ENCODE data around the gene SETBP1. TPM values are rescaled to one million over a fixed set of nuclear protein-coding genes. Genes with fewer than 3 reads are reported as not detected.

SETBP1 gene
- total RNA-seq, 1 donor: 2.6 TPM

GRCh38 chr18:44770641-44771040, 90.0 kb downstream of the SETBP1 start:
- no peak for DNase-seq (ENCODE audit: low read depth)
- TF ChIP-seq, protein P1, sequence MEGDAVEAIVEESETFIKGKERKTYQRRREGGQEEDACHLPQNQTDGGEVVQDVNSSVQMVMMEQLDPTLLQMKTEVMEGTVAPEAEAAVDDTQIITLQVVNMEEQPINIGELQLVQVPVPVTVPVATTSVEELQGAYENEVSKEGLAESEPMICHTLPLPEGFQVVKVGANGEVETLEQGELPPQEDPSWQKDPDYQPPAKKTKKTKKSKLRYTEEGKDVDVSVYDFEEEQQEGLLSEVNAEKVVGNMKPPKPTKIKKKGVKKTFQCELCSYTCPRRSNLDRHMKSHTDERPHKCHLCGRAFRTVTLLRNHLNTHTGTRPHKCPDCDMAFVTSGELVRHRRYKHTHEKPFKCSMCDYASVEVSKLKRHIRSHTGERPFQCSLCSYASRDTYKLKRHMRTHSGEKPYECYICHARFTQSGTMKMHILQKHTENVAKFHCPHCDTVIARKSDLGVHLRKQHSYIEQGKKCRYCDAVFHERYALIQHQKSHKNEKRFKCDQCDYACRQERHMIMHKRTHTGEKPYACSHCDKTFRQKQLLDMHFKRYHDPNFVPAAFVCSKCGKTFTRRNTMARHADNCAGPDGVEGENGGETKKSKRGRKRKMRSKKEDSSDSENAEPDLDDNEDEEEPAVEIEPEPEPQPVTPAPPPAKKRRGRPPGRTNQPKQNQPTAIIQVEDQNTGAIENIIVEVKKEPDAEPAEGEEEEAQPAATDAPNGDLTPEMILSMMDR (IDR thresholded peaks at IDR 0.05; ENCODE audit: insufficient read depth, low read depth, low read length): no peak
- H3K4me3 ChIP-seq (ENCODE audit: low read depth, low read length): no peak overlapping the region

GRCh38 chr18:44771572-44771955, 90.9 kb downstream of the SETBP1 start:
- no peak for DNase-seq (ENCODE audit: low read depth)
- TF ChIP-seq, protein P1 (IDR thresholded peaks at IDR 0.05; ENCODE audit: insufficient read depth, low read depth, low read length): no peak
- no peak overlapping the region for H3K4me3 ChIP-seq (ENCODE audit: low read depth, low read length)

- H3K4me3 ChIP-seq (ENCODE audit: low read depth, low read length): no peak overlapping the region
- TF ChIP-seq, protein P1 (IDR thresholded peaks at IDR 0.05; ENCODE audit: insufficient read depth, low read depth, low read length): no peak
- DNase-seq (ENCODE audit: low read depth): peak; percentile 80
Measured at GRCh38 chr18:44771956-44772917, 91.5 kb downstream of the SETBP1 start.

DNA sequence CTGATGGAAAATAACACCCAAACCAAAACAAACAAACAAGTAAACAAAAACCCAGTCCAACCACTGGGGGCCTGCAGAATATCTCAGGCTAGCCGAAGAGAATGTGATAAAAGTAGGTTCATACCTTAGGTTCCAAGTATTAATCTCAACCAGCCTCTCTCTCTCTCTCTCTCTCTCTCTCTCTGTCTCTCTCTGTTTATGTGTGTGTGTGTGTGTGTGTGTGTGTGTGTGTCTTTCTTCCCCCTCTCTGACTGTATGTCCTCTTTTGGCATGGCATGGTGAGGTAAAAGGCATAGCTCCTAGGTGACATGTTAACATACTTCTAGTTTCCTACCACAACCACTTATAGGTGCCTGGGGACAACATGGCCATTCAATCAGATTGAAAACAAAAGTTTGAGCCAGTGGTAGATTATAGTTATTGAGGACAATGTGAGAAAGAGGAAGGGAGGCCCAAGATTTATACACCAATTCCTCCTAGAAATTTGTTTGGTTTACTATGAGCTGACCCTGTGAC, 93.0 kb downstream of the SETBP1 start:
- DNase-seq (ENCODE audit: low read depth): no peak
- no peak overlapping the region for H3K4me3 ChIP-seq (ENCODE audit: low read depth, low read length)

GRCh38 chr18:44774191-44774590, 93.5 kb downstream of the SETBP1 start:
- DNase-seq (ENCODE audit: low read depth): no peak
- H3K4me3 ChIP-seq (ENCODE audit: low read depth, low read length): no peak overlapping the region
- TF ChIP-seq, protein P1 (IDR thresholded peaks at IDR 0.05; ENCODE audit: insufficient read depth, low read depth, low read length): no peak

More for the DNA sequence above, 93.0 kb downstream of the SETBP1 start:
- TF ChIP-seq, protein P1 (IDR thresholded peaks at IDR 0.05; ENCODE audit: insufficient read depth, low read depth, low read length): no peak

GRCh38 chr18:44777457-44778192, 96.9 kb downstream of the SETBP1 start:
- H3K4me3 ChIP-seq (ENCODE audit: low read depth, low read length): no peak overlapping the region
- no peak for DNase-seq (ENCODE audit: low read depth)
- TF ChIP-seq, protein P1 (IDR thresholded peaks at IDR 0.05; ENCODE audit: insufficient read depth, low read depth, low read length): no peak
